RWPE2 (cell line): ENCODE results near the gene PTGES2.
"Not testable (repeated sequence)": the region's sequence is repeated elsewhere in the genome, so short reads cannot be mapped to it uniquely, and the experiment has no call there.

Source experiments
- ATAC-seq: fragments of 200-7000 bp; cut with Tn5 transposase; 3 replicates; pipeline ENCODE4 v1.9.1; 2021; ENCODE audit warnings: low read depth
- DNase-seq: peaks from one replicate; pipeline ENCODE4 v3.0.0-alpha.2; 2020; ENCODE audit warnings: low spot score
- H3K27ac ChIP-seq: fragments of 450-650 bp; 2 replicates; pipeline ENCODE4 v1.5.1; 2017; ENCODE audit warnings: mild to moderate bottlenecking; ENCODE audit not compliant: poor library complexity, severe bottlenecking
- H3K27me3 ChIP-seq: fragments of 250-450 bp; sonication (Bioruptor Pico); 2 replicates; pipeline ENCODE4 v1.5.1; 2021; ENCODE audit warnings: mild to moderate bottlenecking, moderate library complexity; ENCODE audit not compliant: insufficient read depth, poor library complexity, severe bottlenecking
- H3K36me3 ChIP-seq: fragments of 250-450 bp; sonication (Bioruptor Pico); 2 replicates; pipeline ENCODE4 v1.5.1; 2020; ENCODE audit warnings: low read depth, mild to moderate bottlenecking, moderate library complexity
- H3K4me1 ChIP-seq: fragments of 250-450 bp; sonication (Bioruptor Pico); 2 replicates; pipeline ENCODE4 v1.5.1; 2021; ENCODE audit warnings: mild to moderate bottlenecking, moderate library complexity; ENCODE audit not compliant: insufficient read depth, poor library complexity, severe bottlenecking
- H3K4me3 ChIP-seq: fragments of 250-450 bp; sonication (Bioruptor Pico); 2 replicates; pipeline ENCODE4 v1.5.1; 2021; ENCODE audit warnings: mild to moderate bottlenecking, moderate library complexity; ENCODE audit not compliant: severe bottlenecking
- H3K9me3 ChIP-seq: fragments of 250-450 bp; sonication (Bioruptor Pico); 2 replicates; pipeline ENCODE4 v1.5.1; 2021; ENCODE audit warnings: mild to moderate bottlenecking, moderate library complexity; ENCODE audit not compliant: severe bottlenecking
- TF ChIP-seq, protein P1 (sequence below): fragments of 450-650 bp; IDR thresholded peaks from one replicate; pipeline ENCODE4 v1.5.1; 2017; ENCODE audit warnings: mild to moderate bottlenecking, moderate library complexity; ENCODE audit not compliant: poor library complexity, severe bottlenecking

Gene PTGES2

DNA sequence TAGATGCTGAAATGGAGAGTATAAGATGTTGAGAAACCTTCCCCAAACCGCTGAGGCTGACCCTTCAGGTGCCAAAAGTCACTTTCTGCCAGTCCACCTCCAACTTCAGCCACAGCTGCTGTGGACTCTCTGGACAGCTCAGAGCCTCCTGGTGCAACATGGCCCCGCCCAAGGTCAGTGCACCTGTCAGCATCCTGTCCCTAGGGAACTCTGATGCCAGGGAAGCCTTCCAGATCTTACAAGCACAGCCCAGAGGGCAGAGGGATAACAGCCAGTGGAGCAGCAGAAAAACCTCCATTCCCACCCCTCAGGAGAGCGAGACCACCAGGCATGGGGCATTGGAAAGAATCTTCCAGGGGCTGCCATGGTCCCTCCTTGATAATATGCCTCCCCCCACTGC lies 10.5 kb upstream of the PTGES2 start:
- Histone ChIP-seq H3K27ac (no peak overlapping the region), H3K4me3 (no peak overlapping the region), H3K27me3 (no peaks in the 10 kb centered on the region), H3K36me3 (no peaks in the 10 kb centered on the region), H3K4me1 (peaks cover 7% of the 10 kb centered on the region), H3K9me3 (no peaks in the 10 kb centered on the region)
- ATAC-seq (no peak), DNase-seq (peak; percentile 30)
- TF ChIP-seq, protein P1, sequence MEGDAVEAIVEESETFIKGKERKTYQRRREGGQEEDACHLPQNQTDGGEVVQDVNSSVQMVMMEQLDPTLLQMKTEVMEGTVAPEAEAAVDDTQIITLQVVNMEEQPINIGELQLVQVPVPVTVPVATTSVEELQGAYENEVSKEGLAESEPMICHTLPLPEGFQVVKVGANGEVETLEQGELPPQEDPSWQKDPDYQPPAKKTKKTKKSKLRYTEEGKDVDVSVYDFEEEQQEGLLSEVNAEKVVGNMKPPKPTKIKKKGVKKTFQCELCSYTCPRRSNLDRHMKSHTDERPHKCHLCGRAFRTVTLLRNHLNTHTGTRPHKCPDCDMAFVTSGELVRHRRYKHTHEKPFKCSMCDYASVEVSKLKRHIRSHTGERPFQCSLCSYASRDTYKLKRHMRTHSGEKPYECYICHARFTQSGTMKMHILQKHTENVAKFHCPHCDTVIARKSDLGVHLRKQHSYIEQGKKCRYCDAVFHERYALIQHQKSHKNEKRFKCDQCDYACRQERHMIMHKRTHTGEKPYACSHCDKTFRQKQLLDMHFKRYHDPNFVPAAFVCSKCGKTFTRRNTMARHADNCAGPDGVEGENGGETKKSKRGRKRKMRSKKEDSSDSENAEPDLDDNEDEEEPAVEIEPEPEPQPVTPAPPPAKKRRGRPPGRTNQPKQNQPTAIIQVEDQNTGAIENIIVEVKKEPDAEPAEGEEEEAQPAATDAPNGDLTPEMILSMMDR, result no peak

DNA sequence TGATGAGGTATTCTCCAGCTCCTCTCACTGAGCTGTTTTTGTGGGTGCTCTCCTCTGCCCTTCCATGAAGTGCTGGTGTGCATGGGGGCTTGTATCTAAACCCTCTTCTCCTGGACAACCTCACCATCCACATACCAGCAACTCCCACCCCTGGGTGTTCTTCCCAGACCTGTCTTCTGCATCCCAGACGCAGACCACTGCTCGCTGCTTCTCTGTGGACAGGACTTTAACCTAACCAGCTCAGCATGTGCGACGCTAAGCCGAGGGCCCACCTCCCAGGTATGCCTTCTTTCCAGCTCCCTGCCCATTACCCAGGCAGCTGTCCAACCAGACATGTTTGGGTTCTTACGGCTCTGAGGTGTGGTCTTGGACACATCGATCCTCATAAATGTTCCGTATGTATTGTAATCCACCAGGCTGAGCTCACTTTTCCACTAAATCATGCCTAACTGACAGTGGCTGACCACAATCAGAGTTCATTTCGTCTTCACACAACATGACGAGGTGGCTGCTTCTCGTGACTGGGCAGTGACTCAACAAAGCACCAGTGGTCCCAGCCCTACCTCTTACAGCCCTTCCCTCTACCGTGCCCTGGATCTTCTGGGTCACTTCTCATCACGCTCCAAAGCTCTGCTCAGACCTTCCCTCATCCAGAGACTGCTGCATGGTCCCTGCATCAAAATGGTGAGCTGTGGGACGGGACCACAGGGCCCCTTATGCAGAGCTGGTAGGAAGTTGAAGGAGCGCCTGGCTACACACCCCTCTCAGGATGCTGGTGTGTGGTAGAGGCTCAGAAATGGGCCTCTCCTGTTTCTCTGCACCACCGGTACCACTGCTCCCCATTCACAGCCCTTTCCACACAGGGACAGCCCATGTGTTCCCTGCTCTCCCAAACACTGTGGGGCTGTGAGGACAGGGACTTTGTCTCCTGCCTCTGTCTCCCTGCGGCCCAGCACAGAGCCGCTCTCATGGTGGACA lies 9.6 kb upstream of the PTGES2 start:
- no peaks in the 10 kb centered on the region for H3K9me3 ChIP-seq
- no peaks in the 10 kb centered on the region for H3K27me3 ChIP-seq
- H3K4me1 ChIP-seq, result peaks cover 7% of the 10 kb centered on the region
- TF ChIP-seq, protein P1, result no peak
- DNase-seq, result peak; percentile 42
- peak; percentile 85 for ATAC-seq
- no peak overlapping the region for H3K4me3 ChIP-seq
- H3K27ac ChIP-seq, result peak overlapping the region; percentile 8
- H3K36me3 ChIP-seq, result no peaks in the 10 kb centered on the region

DNA sequence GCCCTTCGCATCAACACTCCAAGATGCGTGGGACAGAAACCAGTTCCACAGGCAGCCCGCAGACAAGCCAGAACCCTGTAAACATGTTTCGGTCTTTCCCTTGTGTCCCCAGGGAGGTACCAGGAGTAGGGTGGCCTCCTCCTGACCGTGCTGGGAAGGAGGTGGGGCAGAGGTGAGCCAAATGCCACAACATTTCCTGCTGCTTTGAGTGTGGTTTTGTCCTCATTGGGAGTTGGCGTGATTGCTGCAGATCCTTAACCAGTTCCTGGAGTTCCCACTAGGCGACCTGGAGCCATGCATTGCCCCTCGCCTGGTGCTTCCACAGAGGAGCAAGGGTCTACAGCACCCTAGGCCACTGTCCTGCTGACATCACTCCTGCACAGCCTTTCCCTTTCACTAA lies 8.0 kb upstream of the PTGES2 start:
- not testable (repeated sequence) for H3K36me3 ChIP-seq, H3K4me1 ChIP-seq, H3K27me3 ChIP-seq, H3K4me3 ChIP-seq, ATAC-seq, H3K9me3 ChIP-seq, DNase-seq, H3K27ac ChIP-seq

DNA sequence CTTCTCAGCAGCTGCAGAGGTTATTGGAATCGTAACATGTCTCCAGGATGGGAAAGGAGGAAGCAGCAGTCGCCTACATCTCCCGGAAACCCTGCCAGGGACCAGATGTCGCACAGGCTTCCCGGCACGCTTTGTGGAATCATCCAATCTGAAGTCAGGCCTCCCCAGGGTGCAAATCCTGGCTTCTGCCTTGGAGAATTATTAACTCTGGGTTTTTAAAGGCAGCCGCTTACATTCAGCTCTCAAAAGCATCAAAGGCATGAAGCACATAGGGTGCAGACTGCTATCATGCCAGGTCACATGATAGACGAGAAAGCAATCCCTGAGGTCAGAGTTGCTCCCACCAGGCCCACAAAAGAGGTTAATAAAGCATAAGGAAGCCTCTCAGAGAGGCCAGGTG lies 4.6 kb upstream of the PTGES2 start:
- ATAC-seq, DNase-seq, H3K27ac ChIP-seq: not testable (repeated sequence)

DNA sequence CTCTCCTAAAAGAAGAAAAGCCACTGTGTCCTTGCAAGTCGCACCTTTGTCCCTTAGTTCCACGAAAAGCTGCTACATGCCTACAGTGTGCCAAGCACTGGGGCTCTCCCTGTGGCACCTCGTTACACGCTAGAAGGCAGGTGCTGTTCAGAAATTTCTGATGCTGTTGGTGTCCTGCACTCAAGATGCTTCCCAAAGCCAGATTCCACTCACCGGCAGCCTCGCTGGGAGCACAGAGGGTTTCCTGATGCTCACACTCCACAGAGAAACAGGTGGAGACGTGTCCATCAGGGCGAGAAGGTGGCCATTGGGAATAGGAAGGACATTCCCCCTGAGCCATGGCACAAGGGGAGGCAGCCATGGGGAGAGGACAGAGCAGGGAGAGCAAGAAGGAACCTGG lies 3.8 kb upstream of the PTGES2 start:
- not testable (repeated sequence) for H3K4me3 ChIP-seq, H3K4me1 ChIP-seq, ATAC-seq, DNase-seq, H3K36me3 ChIP-seq, H3K9me3 ChIP-seq, H3K27me3 ChIP-seq, H3K27ac ChIP-seq

More for the DNA sequence above, 4.6 kb upstream of the PTGES2 start:
- H3K9me3 ChIP-seq, H3K27me3 ChIP-seq, H3K4me1 ChIP-seq, H3K36me3 ChIP-seq, H3K4me3 ChIP-seq: not testable (repeated sequence)

DNA sequence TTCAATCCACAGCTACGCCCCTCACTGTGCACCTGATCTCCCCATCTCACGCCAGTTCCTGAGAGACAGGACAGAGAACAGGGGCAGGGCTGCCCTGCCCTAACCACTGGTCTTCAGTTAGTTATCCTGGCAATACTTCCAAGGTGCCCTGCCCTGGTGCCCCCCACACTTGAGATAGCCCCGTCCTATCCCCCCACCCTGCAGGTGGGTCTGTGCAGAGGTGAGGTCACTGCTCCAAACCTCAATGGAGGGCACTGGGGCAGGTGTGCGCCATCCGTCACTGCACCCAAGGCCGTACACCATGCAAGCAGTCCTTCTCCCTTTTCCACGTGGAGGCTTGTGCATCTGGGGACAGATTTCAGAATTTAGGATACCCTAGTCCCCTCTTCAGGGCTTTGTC lies 3.1 kb upstream of the PTGES2 start:
- H3K27ac ChIP-seq, H3K4me3 ChIP-seq, H3K36me3 ChIP-seq, H3K9me3 ChIP-seq, H3K27me3 ChIP-seq, ATAC-seq, H3K4me1 ChIP-seq: not testable (repeated sequence)
- DNase-seq, result peak; percentile 2
